ENCODE measurements around the gene PPY.

DNA sequence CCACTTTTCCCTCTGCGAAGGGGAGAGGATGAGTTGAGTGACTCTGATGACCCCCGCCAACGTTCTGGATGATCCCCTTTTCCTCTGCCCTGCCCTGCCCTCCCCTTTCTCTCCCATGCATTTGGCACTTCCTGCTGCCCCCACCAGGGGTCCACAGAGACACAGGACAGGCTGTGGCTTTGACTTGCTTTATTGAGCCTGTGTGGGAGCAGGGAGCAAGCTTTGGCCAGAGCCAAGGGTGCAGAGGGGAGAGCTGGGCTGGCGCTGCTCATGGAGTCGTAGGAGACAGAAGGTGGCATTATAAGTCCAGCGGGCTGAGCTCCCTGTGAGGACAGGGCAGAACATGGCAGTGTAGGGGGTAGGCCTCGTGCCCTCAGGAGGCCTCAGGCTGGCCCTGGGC lies 1.6 kb downstream of the PPY start:
- TF ChIP-seq, protein P1, sequence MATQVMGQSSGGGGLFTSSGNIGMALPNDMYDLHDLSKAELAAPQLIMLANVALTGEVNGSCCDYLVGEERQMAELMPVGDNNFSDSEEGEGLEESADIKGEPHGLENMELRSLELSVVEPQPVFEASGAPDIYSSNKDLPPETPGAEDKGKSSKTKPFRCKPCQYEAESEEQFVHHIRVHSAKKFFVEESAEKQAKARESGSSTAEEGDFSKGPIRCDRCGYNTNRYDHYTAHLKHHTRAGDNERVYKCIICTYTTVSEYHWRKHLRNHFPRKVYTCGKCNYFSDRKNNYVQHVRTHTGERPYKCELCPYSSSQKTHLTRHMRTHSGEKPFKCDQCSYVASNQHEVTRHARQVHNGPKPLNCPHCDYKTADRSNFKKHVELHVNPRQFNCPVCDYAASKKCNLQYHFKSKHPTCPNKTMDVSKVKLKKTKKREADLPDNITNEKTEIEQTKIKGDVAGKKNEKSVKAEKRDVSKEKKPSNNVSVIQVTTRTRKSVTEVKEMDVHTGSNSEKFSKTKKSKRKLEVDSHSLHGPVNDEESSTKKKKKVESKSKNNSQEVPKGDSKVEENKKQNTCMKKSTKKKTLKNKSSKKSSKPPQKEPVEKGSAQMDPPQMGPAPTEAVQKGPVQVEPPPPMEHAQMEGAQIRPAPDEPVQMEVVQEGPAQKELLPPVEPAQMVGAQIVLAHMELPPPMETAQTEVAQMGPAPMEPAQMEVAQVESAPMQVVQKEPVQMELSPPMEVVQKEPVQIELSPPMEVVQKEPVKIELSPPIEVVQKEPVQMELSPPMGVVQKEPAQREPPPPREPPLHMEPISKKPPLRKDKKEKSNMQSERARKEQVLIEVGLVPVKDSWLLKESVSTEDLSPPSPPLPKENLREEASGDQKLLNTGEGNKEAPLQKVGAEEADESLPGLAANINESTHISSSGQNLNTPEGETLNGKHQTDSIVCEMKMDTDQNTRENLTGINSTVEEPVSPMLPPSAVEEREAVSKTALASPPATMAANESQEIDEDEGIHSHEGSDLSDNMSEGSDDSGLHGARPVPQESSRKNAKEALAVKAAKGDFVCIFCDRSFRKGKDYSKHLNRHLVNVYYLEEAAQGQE (IDR thresholded peaks at IDR 0.05; ENCODE audit: insufficient read depth in 1 of 2, low read depth in 2 of 2, low read length in 2 of 2): no peak
- no peak for TF ChIP-seq POLR2AphosphoS5 (IDR thresholded peaks at IDR 0.05; ENCODE audit: low read depth, low read length)
